HUES64 (cell line): ENCODE data around the gene TPTE2.

ENCODE experiments used
- H3K27ac ChIP-seq: 2 replicates; pipeline ENCODE4 v1.7.0; 2013; ENCODE audit warnings: low read depth, low read length, inconsistent platforms
- H3K27me3 ChIP-seq: 2 replicates; pipeline ENCODE4 v1.6.1; 2013; ENCODE audit warnings: mild to moderate bottlenecking, low read length; ENCODE audit not compliant: insufficient read depth
- H3K36me3 ChIP-seq: 2 replicates; pipeline ENCODE4 v1.6.1; 2013; ENCODE audit warnings: mild to moderate bottlenecking, low read length; ENCODE audit not compliant: insufficient read depth
- H3K4me1 ChIP-seq: 2 replicates; pipeline ENCODE4 v1.6.1; 2013; ENCODE audit warnings: mild to moderate bottlenecking, low read length, moderate library complexity; ENCODE audit not compliant: insufficient read depth
- H3K4me3 ChIP-seq: 2 replicates; pipeline ENCODE4 v1.5.1; 2013; ENCODE audit warnings: mild to moderate bottlenecking, low read length, moderate library complexity
- H3K9ac ChIP-seq: 2 replicates; pipeline ENCODE4 v1.6.1; 2013; ENCODE audit warnings: mild to moderate bottlenecking, low read depth, low read length
- H3K9me3 ChIP-seq: 2 replicates; pipeline ENCODE4 v1.6.1; 2013; ENCODE audit warnings: low read depth, low read length; ENCODE audit not compliant: insufficient read depth
- WGBS: fragments of 150-250, 120-280 bp; methylation state at CpG from one replicate; pipeline ENCODE4 v1.1.7; 2013; ENCODE audit warnings: missing lambda C conversion rate; 5-methylcytosine and 5-hydroxymethylcytosine counted together

The TPTE2 gene

DNA sequence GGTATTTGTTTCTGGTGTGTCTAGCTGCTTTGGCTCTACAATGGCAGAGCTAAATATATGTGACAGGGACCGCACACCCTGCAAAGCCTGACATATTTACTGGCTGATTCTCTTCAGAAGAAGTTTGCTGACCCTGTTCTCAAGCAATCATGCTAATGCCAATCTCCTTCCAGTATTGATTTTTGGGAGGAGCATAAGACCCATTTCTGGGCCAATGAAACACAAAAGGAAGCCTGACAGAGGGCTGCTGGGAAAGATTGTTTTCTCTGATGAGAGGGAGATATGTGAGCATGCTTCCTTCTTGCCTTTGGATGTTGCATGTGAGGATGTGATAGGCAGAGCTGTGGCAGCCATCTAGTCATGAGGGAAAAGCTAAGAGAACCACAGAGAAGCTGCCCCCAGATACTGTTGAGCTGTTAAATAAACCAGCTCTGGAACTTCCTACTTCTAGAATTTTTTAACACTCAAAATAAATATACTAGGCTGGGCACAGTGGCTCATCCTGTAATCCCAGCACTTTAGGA is 31.4 kb upstream of the TPTE2 start:
- Histone ChIP-seq H3K27me3 (no peaks in the 10 kb centered on the region), H3K9me3 (peaks cover 58% of the 10 kb centered on the region), H3K4me3 (no peak overlapping the region), H3K27ac (no peak overlapping the region), H3K36me3 (no peaks in the 10 kb centered on the region), H3K9ac (no peak overlapping the region), H3K4me1 (no peaks in the 10 kb centered on the region)
- WGBS, result 91% methylated on average over 1 of the region's 1 CpG

DNA sequence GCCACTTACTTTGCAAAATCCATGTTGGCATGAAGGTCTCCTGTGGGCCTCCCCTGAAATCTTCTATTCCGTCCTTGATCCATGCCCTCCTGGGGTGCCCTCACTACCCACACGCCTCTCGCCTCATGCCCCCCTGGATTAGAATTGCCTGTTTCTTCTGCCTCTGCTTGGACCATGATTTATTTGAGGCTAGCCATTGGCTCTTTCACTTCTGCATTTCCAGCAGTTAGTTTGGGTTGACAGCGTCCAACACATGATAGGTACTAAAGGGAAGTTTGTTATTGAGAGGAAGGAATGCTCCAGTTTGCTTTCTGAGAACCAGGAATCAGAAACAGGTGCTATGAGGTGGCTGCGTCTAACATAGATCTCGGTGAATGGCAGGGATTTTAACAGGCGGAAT is 30.5 kb upstream of the TPTE2 start:
- H3K27ac ChIP-seq, result no peak overlapping the region
- WGBS, result 83% methylated on average over 7 of the region's 7 CpGs

DNA sequence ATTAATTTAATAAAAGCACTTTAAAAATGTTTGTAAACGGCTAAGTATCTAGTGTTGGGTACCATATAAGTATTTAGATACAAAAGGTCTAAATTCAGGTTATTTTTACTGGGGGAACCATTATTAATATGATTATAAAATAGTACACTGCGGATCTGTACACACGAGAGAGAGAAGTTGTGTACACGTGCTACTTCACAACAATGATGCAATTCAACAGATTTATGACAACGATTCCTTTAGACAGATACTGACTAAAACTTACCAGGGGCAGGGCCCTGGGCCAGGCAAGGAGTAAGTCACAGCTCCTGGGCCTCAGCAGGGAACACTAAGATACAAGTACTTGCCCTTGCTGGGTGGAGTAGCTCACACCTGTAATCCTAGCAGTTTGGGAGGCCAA is 29.1 kb upstream of the TPTE2 start:
- H3K9me3 ChIP-seq, result peaks cover 63% of the 10 kb centered on the region
- no peaks in the 10 kb centered on the region for H3K36me3 ChIP-seq
- WGBS, result 88% methylated on average over 4 of the region's 5 CpGs
- no peaks in the 10 kb centered on the region for H3K4me1 ChIP-seq
- H3K27ac ChIP-seq, result no peak overlapping the region
- H3K9ac ChIP-seq, result no peak overlapping the region
- H3K4me3 ChIP-seq, result no peak overlapping the region
- H3K27me3 ChIP-seq, result no peaks in the 10 kb centered on the region

More for the DNA sequence above, 30.5 kb upstream of the TPTE2 start:
- H3K9me3 ChIP-seq, result peaks cover 63% of the 10 kb centered on the region
- H3K4me1 ChIP-seq, result no peaks in the 10 kb centered on the region
- no peak overlapping the region for H3K4me3 ChIP-seq
- no peak overlapping the region for H3K9ac ChIP-seq
- no peaks in the 10 kb centered on the region for H3K27me3 ChIP-seq
- no peaks in the 10 kb centered on the region for H3K36me3 ChIP-seq

DNA sequence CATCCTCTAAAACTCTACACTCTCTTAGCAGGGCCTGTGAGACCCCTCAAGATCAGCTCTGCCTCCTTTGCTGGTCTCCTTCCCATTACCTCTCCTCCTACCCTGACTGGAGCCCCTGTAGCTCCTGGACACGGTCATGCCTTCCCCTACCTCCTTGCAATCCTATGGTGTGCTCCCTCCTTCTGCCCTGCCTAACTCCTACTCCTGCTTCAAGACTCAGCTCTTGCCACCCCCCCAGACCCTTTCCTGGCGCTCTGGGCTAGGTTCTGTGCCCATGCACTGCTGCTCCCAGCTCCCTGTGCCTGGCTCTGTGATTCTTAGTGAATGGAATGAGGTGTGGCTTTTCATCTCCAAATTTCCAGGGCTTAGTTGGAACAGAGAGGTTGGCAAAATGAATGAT is 28.0 kb upstream of the TPTE2 start:
- Histone ChIP-seq H3K9me3 (peaks cover 66% of the 10 kb centered on the region), H3K4me3 (no peak overlapping the region), H3K27ac (no peak overlapping the region), H3K9ac (no peak overlapping the region), H3K36me3 (no peaks in the 10 kb centered on the region), H3K27me3 (no peaks in the 10 kb centered on the region), H3K4me1 (no peaks in the 10 kb centered on the region)
- WGBS, result 38% methylated on average over 2 of the region's 2 CpGs

DNA sequence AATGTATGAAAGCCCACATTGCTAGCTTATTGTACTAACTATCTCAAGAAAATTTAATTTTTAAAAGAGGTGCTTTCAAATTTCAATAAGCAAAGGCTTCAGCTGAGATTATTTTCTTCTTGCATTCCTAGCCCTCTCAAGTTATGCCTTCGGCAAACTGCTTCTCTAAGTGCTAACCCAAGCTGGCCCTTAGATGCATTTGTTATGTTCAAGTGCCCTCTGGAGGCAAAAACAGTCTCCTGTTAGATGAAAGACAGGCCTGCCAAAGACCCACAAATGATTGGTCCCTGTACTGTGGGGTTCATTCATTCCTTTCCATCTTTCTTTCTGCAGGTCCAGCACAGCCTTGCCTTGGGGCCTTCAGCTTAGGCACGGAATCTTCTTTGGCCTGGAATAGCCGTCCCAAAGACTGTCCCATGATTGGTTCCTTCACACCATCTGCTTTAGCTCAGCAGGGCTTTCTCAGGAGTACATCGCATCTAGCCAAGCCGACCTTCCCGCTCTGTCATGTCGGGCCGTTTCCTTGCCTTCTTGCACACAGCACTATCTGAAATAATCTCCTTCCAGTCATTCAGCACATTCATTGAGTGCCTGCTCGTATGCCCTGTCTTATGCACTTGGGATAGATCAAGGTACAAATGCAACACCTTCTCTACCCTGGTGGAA is 26.4 kb upstream of the TPTE2 start:
- Histone ChIP-seq H3K9ac (no peak overlapping the region), H3K27me3 (no peaks in the 10 kb centered on the region), H3K9me3 (peaks cover 63% of the 10 kb centered on the region), H3K36me3 (no peaks in the 10 kb centered on the region), H3K4me1 (no peaks in the 10 kb centered on the region), H3K4me3 (no peak overlapping the region), H3K27ac (no peak overlapping the region)
- WGBS, result 88% methylated on average over 9 of the region's 9 CpGs

DNA sequence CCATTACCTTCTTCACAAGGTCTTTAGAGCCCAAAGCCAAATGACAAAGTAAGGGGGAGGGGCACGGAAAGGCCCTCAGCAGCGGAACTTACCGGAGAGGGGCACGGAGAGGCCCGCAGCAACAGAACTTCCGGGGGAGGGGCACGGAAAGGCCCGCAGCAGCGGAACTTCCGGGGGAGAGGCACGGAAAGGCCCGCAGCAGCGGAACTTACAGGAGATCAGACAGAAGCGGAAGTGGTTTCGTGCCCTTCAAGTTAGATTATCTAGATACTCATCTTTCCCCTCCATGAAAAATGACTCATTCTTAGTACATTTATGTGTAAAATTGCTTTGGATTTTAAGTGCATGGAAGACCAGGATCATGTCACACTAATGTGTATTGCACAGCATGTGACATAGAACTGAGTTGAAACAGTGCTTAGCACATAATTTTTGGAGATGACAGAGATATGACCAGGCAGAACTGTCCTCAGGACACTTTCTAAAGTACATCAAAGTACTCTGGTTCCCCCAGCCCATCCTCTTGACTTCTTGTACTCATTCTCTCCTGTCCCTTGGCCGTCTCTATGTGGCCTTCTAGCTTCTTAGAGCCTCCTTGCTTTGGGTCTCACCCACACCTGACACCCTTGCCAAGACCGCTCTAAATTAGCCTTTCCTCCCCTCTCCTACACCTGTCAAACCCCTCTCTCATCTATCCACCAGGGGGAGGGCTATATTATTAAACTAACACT is 25.7 kb upstream of the TPTE2 start:
- H3K9me3 ChIP-seq, result peaks cover 66% of the 10 kb centered on the region
- no peaks in the 10 kb centered on the region for H3K27me3 ChIP-seq
- 82% methylated on average over 17 of the region's 17 CpGs for WGBS
- no peaks in the 10 kb centered on the region for H3K36me3 ChIP-seq
- H3K9ac ChIP-seq, result no peak overlapping the region
- H3K27ac ChIP-seq, result no peak overlapping the region
- no peaks in the 10 kb centered on the region for H3K4me1 ChIP-seq
- no peak overlapping the region for H3K4me3 ChIP-seq

DNA sequence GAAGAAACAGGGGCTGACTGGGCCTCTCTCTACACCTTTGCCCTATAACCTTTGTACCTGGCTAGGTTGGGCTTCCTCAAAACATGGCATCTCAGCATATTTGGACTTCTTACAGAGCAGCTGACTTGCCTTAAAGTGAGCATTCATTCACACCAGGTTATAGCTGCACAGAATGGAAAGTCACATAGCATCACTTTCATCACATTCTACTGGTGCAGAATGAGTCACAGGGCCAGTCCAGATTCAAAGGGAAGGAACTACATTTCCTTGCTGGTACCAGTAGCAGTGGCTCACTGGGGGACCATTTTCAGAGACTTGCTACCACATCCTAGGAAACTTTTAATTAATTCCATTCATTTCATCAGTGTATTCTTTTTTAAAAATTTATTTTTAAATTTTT is 20.3 kb upstream of the TPTE2 start:
- no peaks in the 10 kb centered on the region for H3K36me3 ChIP-seq
- H3K27ac ChIP-seq, result no peak overlapping the region
- H3K27me3 ChIP-seq, result no peaks in the 10 kb centered on the region
- no peaks in the 10 kb centered on the region for H3K4me1 ChIP-seq
- no peak overlapping the region for H3K4me3 ChIP-seq
- peaks cover 56% of the 10 kb centered on the region for H3K9me3 ChIP-seq
- no peak overlapping the region for H3K9ac ChIP-seq

DNA sequence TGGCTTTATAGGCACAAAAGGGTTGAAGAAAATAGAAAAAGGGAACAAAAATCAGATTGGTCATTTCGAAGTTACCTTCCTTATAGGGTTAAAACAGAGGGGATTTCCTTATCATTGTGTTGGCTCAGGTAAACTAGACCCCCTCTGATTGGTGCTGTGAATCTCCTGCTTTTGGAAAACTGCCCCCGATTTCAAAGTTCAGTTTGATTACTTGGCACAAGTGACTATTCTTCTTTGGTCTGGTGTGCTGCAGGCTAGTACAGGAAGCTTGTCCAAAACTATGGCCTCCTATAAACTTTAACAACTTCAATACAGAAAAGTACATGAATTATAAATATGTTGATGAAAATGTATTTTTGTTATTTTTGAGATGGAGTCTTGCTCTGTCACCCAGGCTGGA is 13.9 kb upstream of the TPTE2 start:
- 56% methylated on average over 2 of the region's 2 CpGs for WGBS
- Histone ChIP-seq H3K27ac (no peak overlapping the region), H3K4me1 (no peaks in the 10 kb centered on the region), H3K4me3 (no peak overlapping the region), H3K27me3 (no peaks in the 10 kb centered on the region), H3K9ac (no peak overlapping the region), H3K9me3 (peaks cover 46% of the 10 kb centered on the region), H3K36me3 (no peaks in the 10 kb centered on the region)

DNA sequence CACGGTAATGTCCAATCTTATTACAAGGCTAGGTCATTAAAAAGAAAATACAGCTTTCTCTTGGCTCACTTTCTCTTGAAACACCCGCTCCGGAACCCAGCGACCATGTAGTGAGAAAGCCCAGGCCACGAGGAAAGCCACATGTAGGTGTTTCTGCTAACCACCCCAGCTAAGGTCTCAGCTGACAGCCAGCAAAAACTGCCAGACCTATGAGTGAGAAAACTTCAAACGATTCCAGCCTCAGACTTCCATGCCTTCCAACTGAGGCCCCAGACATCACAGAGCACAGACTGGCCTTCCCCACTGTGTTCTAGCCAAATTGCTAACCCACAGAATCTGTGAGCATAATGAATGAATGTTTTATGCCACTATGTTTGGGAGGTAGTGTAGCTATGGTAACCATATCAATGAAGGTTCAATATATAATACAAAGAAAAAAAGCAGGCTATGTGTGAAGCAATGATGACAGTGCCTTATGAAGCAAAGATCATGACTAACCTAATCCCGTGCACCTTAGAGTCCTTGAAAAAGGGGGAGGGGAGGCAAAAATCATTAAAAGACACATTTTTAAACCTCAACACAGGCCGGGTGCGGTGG is 11.9 kb upstream of the TPTE2 start:
- no peaks in the 10 kb centered on the region for H3K4me1 ChIP-seq
- H3K36me3 ChIP-seq, result no peaks in the 10 kb centered on the region
- no peaks in the 10 kb centered on the region for H3K27me3 ChIP-seq
- H3K9ac ChIP-seq, result no peak overlapping the region
- H3K27ac ChIP-seq, result no peak overlapping the region
- H3K9me3 ChIP-seq, result peaks cover 51% of the 10 kb centered on the region
- H3K4me3 ChIP-seq, result no peak overlapping the region
- 74% methylated on average over 9 of the region's 9 CpGs for WGBS

DNA sequence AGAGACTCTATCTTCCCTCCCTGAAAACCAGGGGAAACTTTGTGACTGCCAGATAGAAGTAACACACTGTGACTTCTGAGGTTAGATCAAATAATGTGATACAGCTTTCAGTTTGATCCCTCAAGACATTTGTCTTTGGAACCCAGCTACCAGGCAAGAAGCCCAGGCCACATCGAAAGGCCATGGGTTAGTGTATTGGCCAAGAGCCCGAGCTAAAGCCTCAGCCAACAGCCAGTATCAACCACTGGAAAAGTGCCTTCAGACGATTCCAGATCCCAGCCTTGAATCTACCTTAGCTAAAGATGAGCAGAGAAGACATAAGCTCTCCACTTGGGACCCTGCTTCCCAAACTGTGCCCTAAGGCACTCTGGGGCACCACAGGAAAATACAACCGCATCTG is 10.9 kb upstream of the TPTE2 start:
- H3K9ac ChIP-seq, result no peak overlapping the region
- H3K9me3 ChIP-seq, result peaks cover 59% of the 10 kb centered on the region
- H3K4me1 ChIP-seq, result no peaks in the 10 kb centered on the region
- WGBS, result 78% methylated on average over 4 of the region's 4 CpGs
- no peak overlapping the region for H3K4me3 ChIP-seq
- no peaks in the 10 kb centered on the region for H3K27me3 ChIP-seq
- no peak overlapping the region for H3K27ac ChIP-seq
- no peaks in the 10 kb centered on the region for H3K36me3 ChIP-seq

DNA sequence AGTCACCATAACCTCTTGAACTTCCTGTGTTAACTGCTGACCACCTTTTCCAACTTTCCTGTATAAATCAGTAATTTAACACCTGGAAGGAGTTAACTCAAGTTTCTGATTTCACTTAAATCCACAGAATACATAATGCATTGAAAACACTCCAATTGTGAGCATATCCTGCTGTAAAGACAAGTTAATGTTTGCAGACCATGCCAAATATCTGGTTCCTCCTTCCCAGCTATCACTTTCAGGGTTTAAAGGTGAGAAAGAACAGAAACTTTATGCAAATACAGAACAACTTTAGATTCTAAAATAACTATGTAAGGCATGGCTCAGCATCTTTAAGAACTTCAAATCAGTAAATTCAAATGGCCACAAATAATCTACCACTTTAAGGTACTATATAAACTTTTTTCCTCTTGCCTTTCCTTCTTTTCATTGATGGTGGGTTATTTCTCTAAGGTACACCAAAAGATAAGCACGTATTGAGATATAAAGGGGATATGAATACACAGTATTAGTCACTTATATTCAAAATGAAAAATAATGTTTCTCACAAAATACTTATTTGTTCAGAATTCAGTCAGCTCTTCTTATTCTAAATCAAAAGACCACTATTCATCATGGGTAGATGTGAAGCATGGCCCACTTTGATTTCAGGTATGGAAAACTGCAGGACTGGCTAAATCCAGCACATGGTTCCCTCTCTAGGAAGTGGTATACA is 6.6 kb upstream of the TPTE2 start:
- no CpG with 5 or more reads among the region's 1 CpG for WGBS
- Histone ChIP-seq H3K9ac (no peak overlapping the region), H3K27ac (no peak overlapping the region), H3K9me3 (peaks cover 82% of the 10 kb centered on the region), H3K36me3 (no peaks in the 10 kb centered on the region), H3K4me1 (no peaks in the 10 kb centered on the region), H3K4me3 (no peak overlapping the region), H3K27me3 (no peaks in the 10 kb centered on the region)
